ENCODE measurements around the gene MTR.

DNA sequence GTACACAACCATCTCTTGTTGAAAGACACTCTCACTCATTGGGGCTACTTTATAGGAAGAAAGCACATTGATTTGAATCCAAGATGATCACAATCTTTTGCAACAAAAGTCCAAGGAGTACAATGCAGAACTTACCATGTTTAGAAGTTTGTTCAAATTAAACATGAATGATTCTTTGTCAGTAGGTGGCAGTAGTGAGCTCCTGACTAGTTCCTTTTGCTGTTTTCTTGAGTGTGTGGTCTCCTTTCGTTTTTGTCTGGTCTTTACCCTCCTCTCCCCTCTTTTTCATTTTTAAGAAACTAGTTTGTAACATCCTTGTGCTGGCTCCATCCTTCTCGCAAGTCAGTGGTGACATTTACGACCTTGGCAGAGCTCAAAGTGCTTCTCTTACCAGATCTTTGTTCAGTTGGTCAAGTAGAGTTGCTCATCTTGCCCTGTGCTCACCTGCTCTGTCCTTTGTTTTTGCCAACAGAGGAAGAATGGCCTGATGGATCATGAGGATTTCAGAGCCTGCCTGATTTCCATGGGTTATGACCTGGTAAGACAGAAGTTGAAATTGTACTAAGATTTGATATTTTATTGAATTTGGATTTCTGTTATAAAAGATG lies 35.7 kb upstream of the MTR start:
- TF ChIP-seq JUN (CRISPR knock-in tag; IDR thresholded peaks at IDR 0.05) (no peak), CREB1 (CRISPR knock-in tag; IDR thresholded peaks at IDR 0.05) (no peak), ATF1 (CRISPR knock-in tag; IDR thresholded peaks at IDR 0.05) (no peak), ZNF138 (CRISPR knock-in tag; conservative IDR thresholded peaks at IDR 0.05) (no peak), SMAD3 (CRISPR knock-in tag; IDR thresholded peaks at IDR 0.05; ENCODE audit: borderline replicate concordance) (no peak), ZNF263 (CRISPR knock-in tag; IDR thresholded peaks at IDR 0.05; ENCODE audit: low read depth) (no peak), FOXJ3 (CRISPR knock-in tag; IDR thresholded peaks at IDR 0.05; ENCODE audit: borderline replicate concordance) (no peak), FOXK1 (CRISPR knock-in tag; IDR thresholded peaks at IDR 0.05) (no peak)
- TF ChIP-seq, protein P1, sequence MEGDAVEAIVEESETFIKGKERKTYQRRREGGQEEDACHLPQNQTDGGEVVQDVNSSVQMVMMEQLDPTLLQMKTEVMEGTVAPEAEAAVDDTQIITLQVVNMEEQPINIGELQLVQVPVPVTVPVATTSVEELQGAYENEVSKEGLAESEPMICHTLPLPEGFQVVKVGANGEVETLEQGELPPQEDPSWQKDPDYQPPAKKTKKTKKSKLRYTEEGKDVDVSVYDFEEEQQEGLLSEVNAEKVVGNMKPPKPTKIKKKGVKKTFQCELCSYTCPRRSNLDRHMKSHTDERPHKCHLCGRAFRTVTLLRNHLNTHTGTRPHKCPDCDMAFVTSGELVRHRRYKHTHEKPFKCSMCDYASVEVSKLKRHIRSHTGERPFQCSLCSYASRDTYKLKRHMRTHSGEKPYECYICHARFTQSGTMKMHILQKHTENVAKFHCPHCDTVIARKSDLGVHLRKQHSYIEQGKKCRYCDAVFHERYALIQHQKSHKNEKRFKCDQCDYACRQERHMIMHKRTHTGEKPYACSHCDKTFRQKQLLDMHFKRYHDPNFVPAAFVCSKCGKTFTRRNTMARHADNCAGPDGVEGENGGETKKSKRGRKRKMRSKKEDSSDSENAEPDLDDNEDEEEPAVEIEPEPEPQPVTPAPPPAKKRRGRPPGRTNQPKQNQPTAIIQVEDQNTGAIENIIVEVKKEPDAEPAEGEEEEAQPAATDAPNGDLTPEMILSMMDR (IDR thresholded peaks at IDR 0.05), result peak; percentile 69
- TF ChIP-seq, protein P2, sequence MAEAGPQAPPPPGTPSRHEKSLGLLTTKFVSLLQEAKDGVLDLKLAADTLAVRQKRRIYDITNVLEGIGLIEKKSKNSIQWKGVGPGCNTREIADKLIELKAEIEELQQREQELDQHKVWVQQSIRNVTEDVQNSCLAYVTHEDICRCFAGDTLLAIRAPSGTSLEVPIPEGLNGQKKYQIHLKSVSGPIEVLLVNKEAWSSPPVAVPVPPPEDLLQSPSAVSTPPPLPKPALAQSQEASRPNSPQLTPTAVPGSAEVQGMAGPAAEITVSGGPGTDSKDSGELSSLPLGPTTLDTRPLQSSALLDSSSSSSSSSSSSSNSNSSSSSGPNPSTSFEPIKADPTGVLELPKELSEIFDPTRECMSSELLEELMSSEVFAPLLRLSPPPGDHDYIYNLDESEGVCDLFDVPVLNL (CRISPR knock-in tag; IDR thresholded peaks at IDR 0.05; ENCODE audit: borderline replicate concordance, low read depth), result no peak
- TF ChIP-seq, protein P3, sequence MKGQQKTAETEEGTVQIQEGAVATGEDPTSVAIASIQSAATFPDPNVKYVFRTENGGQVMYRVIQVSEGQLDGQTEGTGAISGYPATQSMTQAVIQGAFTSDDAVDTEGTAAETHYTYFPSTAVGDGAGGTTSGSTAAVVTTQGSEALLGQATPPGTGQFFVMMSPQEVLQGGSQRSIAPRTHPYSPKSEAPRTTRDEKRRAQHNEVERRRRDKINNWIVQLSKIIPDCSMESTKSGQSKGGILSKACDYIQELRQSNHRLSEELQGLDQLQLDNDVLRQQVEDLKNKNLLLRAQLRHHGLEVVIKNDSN (CRISPR knock-in tag; IDR thresholded peaks at IDR 0.05), result no peak
- TF ChIP-seq, protein P4, sequence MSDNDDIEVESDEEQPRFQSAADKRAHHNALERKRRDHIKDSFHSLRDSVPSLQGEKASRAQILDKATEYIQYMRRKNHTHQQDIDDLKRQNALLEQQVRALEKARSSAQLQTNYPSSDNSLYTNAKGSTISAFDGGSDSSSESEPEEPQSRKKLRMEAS (CRISPR knock-in tag; IDR thresholded peaks at IDR 0.05), result no peak

All from WTC11 (cell line).